UCSD-AML1 (cell line): ENCODE data around the gene CFD.
"Not testable (repeated sequence)": the region's sequence is repeated elsewhere in the genome, so short reads cannot be mapped to it uniquely, and the experiment has no call there.

Source experiments
- DNase-seq: peaks from one replicate; lab custom pipeline; 2025; ENCODE audit not compliant: unreplicated experiment; lab: John Stamatoyannopoulos, UW

The CFD gene

GRCh38 chr19:825897-826644, 33.4 kb upstream of the CFD start:
- no peak for DNase-seq

GRCh38 chr19:827314-827709, 32.2 kb upstream of the CFD start:
- DNase-seq = no peak

DNA sequence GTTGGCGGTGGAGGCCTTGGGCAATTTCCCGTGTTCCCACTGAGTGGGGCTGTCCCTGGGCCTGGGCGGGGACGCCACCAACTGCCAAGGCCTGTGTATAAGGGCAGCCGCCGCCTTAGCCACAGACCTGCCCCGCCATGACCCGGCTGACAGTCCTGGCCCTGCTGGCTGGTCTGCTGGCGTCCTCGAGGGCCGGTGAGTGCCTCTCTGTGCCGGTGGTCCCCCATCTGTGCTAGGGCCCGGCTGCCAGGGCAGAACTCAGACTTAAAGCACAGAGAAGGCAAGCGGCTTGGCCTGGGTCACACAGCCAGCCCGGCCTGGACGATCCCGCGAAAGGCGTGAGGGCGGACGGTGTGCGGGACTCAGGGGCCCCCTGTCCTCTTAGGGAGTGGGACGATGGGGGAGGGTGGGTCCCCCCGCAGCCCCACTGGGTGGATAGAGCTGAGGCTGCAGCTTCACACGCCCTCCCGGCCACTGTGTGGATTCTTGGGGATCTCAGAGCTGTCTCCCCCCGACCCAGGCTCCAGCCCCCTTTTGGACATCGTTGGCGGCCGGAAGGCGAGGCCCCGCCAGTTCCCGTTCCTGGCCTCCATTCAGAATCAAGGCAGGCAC, 31.6 kb upstream of the CFD start, which contains the start of gene AZU1:
Gene AZU1, plus strand, starts transcription at position 128 of the 612 bp plus-strand sequence. Its CDS starts 10 bp downstream, at position 138.
- no peak for DNase-seq

- no peak for DNase-seq
These were observed 30.2 kb upstream of the CFD start for GRCh38 chr19:829129-829758.

DNA sequence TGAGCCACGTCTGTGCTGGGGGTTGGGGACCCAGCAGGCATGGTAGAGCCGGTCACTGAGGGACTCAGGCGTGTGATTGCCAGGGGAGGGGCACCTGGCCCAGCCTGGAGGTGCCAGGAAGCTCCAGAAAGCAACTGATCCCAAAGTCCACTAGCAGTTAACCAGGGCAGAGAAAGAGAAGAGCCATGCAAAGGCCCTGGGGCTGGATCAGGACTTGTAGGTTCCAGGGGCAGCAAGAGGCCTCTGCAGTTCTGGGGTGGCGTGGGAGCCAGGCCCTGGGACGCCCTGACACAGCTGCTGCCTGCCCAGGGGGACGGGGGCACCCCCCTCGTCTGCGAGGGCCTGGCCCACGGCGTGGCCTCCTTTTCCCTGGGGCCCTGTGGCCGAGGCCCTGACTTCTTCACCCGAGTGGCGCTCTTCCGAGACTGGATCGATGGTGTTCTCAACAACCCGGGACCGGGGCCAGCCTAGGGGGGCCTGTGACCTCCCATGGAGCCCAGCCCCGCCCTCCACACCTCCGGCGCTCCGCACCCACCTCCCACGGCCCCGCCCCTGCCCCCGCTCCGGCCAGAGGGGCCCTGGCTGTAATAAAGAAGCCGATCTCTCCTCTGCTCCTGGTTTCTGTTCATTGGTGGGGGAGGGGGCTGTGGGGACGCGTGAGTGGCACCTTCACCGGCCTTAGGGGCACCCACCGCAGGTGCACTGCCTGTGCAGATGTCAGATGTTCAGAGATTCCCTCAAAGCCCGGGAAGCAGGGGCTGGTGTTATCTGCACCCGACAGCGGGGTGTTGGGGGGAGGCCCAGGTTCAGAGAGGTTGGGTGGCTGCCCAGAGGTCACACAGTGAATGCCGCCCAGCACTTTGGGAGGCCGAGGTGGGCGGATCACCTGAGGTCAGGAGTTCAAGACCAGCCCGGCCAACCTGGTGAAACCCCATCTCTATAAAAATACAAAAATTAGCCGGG, 27.8 kb upstream of the CFD start:
- DNase-seq = no peak

GRCh38 chr19:834216-834615, 25.2 kb upstream of the CFD start:
- no peak for DNase-seq

GRCh38 chr19:835210-835810, 24.2 kb upstream of the CFD start:
- DNase-seq = no peak

GRCh38 chr19:840519-841206, 18.8 kb upstream of the CFD start, which contains the start of gene PRTN3:
Gene PRTN3, plus strand, starts transcription at chr19:840999. Its CDS starts 10 bp downstream, at chr19:841009.
- no peak for DNase-seq

- DNase-seq = not testable (repeated sequence)
These were observed 16.7 kb upstream of the CFD start for GRCh38 chr19:842802-843179.

GRCh38 chr19:843180-843835, 16.2 kb upstream of the CFD start:
- no peak for DNase-seq

DNA sequence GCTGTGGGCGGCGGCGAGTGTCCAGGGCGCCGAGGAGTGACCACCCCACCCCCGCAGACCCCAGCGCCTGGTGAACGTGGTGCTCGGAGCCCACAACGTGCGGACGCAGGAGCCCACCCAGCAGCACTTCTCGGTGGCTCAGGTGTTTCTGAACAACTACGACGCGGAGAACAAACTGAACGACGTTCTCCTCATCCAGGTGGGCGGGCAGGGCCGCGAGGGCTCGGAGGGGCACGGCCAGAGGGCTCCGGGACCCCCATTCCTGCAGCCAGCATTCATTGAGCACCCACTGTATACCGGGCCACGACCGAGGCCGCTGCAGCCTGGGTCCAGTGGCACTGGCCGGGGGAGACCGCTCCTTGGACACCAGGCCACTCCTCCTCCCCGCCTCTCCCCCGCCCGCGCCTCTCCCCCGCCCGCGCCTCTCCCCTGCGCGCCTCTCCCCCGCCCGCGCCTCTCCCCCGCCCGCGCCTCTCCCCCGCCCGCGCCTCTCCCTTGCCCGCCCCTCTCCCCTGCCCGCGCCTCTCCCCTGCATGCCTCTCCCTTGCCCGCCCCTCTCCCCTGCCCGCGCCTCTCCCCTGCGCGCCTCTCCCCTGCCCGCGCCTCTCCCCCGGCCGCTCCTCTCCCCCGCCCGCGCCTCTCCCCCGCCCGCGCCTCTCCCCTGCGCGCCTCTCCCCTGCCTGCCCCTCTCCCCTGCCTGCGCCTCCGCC, 15.5 kb upstream of the CFD start:
- DNase-seq = no peak

GRCh38 chr19:844546-844971, 14.9 kb upstream of the CFD start:
- DNase-seq = no peak

- no peak for DNase-seq
These were observed 13.6 kb upstream of the CFD start for GRCh38 chr19:845707-846521.

GRCh38 chr19:848386-848921, 11.0 kb upstream of the CFD start:
- DNase-seq = no peak

GRCh38 chr19:849195-849594, 10.3 kb upstream of the CFD start:
- not testable (repeated sequence) for DNase-seq

DNA sequence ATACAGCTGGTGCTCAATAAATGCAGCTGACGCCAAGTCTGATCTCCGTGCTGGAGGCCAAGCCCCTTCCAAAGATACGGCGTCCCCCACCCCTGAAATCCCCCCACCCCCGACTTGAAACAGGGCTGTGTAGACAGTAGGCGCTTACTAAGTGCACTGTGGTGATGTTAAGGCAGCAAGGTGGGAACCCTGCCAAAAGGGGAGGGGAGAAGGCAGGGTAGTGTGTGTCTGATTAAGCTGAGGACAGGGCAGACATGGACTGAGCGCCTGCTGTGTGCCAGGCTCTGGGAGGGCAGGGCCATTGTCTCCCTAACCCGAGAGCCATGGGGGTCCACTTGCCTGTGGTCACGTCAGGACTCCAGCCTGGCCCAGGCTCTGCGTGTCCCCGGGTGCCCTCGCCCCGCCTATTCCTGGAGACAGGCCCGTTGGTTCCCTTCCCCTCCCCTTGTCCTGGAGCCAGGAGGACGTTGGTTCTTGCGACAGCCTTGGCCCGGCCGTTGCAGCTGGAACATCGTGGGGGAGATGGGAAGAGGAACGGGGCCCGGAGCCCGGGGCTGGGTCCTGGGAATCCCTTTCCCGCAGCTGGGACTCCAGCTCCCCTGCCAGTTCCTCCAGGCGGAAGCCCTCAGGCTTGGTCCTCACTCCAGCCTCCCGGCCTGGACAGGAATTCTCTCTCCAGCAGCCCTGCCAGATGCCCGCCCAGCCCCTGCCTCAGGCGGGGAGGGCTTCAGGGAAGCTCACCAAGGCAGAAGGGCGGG, 9.1 kb upstream of the CFD start:
- no peak for DNase-seq

DNA sequence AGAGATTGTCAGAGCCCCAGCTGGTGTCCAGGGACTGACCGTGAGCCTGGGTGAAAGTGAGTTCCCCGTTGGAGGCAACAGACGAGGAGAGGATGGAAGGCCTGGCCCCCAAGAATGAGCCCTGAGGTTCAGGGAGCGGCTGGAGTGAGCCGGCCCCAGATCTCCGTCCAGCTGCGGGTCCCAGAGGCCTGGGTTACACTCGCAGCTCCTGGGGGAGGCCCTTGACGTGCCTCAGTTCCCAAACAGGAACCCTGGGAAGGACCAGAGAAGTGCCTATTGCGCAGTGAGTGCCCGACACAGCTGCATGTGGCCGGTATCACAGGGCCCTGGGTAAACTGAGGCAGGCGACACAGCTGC, 8.5 kb upstream of the CFD start:
- no peak for DNase-seq
